ENCODE results near the gene MMADHC.

- TF ChIP-seq CTCF (IDR thresholded peaks at IDR 0.05; ENCODE audit: low read depth, low read length, missing input control), result no peak
- TF ChIP-seq JUND (IDR thresholded peaks at IDR 0.05), result no peak
- no peak for TF ChIP-seq NR2F2 (IDR thresholded peaks at IDR 0.05)
- TF ChIP-seq MAX (IDR thresholded peaks at IDR 0.05), result no peak
Observed at GRCh38 chr2:149587950-149588487, 444 bp upstream of the MMADHC start.

Measured in liver (tissue), 3 donors.